HEK293 (cell line): ENCODE measurements around the gene NEURL4.

Experiments
- CTCF ChIA-PET: fragments of 350-600 bp; formaldehyde crosslinking; extraction: SDS; loops from one replicate; lab custom pipeline; 2021; ENCODE audit warnings: antibody characterized with exemption; lab: Yijun Ruan, JAX
- POLR2A ChIA-PET: fragments of 300-600 bp; formaldehyde crosslinking; extraction: SDS; loops from one replicate; lab custom pipeline; 2020; ENCODE audit warnings: antibody characterized with exemption, inconsistent platforms; lab: Yijun Ruan, JAX
- H3K27ac ChIP-seq: fragments of 200-500 bp; sonication (Bioruptor generic); 2 replicates; pipeline ENCODE4 v1.5.1; 2014; ENCODE audit warnings: low read depth, low read length, control low read depth, inconsistent platforms; ENCODE audit errors: extremely low read depth
- H3K36me3 ChIP-seq, 2 experiments: fragments of 200-500 bp in 1 of 2; sonication (Bioruptor generic) in 1 of 2; 1 replicate in 1 of 2; 2 replicates in 1 of 2; pipeline ENCODE4 v1.5.1; 2014 to 2017; ENCODE audit warnings: inconsistent platforms in 2 of 2, low read length in 2 of 2; ENCODE audit not compliant: control insufficient read depth in 2 of 2, insufficient read depth in 1 of 2
- H3K4me1 ChIP-seq: fragments of 200-500 bp; sonication (Bioruptor generic); 2 replicates; pipeline ENCODE4 v1.5.1; 2014; ENCODE audit warnings: mild to moderate bottlenecking, low read length, inconsistent platforms; ENCODE audit not compliant: control insufficient read depth, insufficient read depth
- H3K4me3 ChIP-seq: 2 replicates; pipeline ENCODE4 v1.5.1; 2011; ENCODE audit warnings: low read depth, mild to moderate bottlenecking, control low read depth, low read length, moderate library complexity
- H3K9me3 ChIP-seq: fragments of 200-500 bp; sonication (Bioruptor generic); 2 replicates; pipeline ENCODE4 v1.5.1; 2014; ENCODE audit warnings: low read depth, low read length, inconsistent platforms; ENCODE audit not compliant: control insufficient read depth, insufficient read depth
- HIC1 ChIP-seq: fragments of 450-650 bp; formaldehyde crosslinking; IDR thresholded peaks from 2 replicates; pipeline ENCODE4 v1.5.1; 2016; ENCODE audit warnings: missing biosample characterization, missing genetic modification characterization
- OSR2 ChIP-seq: fragments of 450-650 bp; formaldehyde crosslinking; IDR thresholded peaks from 2 replicates; pipeline ENCODE4 v1.5.1; 2016; ENCODE audit warnings: missing biosample characterization, missing genetic modification characterization
- TSHZ1 ChIP-seq: fragments of 450-650 bp; formaldehyde crosslinking; IDR thresholded peaks from 2 replicates; pipeline ENCODE4 v1.5.1; 2016; ENCODE audit warnings: missing biosample characterization, missing genetic modification characterization, borderline replicate concordance
- ZBTB11 ChIP-seq: fragments of 450-650 bp; formaldehyde crosslinking; conservative IDR thresholded peaks from 2 replicates; pipeline ENCODE4 v1.5.1; 2016; ENCODE audit warnings: low read depth, missing biosample characterization, missing genetic modification characterization
- ZBTB17 ChIP-seq: fragments of 450-650 bp; formaldehyde crosslinking; IDR thresholded peaks from 2 replicates; pipeline ENCODE4 v1.5.1; 2016; ENCODE audit warnings: missing biosample characterization, missing genetic modification characterization
- ZBTB44 ChIP-seq: fragments of 450-650 bp; IDR thresholded peaks from 2 replicates; pipeline ENCODE4 v1.5.1; 2018; ENCODE audit warnings: missing biosample characterization, mild to moderate bottlenecking, missing genetic modification characterization
- ZFP41 ChIP-seq: fragments of 450-650 bp; formaldehyde crosslinking; IDR thresholded peaks from 2 replicates; pipeline ENCODE4 v1.5.1; 2016; ENCODE audit warnings: missing biosample characterization, missing genetic modification characterization, borderline replicate concordance
- ZNF146 ChIP-seq: fragments of 450-650 bp; formaldehyde crosslinking; IDR thresholded peaks from 2 replicates; pipeline ENCODE4 v1.5.1; 2016; ENCODE audit warnings: missing biosample characterization, missing genetic modification characterization
- ZNF214 ChIP-seq: fragments of 450-650 bp; formaldehyde crosslinking; IDR thresholded peaks from 2 replicates; pipeline ENCODE4 v1.5.1; 2017; ENCODE audit warnings: missing biosample characterization, mild to moderate bottlenecking, missing genetic modification characterization, borderline replicate concordance
- ZNF23 ChIP-seq: fragments of 450-650 bp; formaldehyde crosslinking; IDR thresholded peaks from 2 replicates; pipeline ENCODE4 v1.5.1; 2016; ENCODE audit warnings: missing biosample characterization, missing genetic modification characterization, borderline replicate concordance
- ZNF394 ChIP-seq: fragments of 450-650 bp; formaldehyde crosslinking; IDR thresholded peaks from 2 replicates; pipeline ENCODE4 v1.5.1; 2016; ENCODE audit warnings: missing biosample characterization, missing genetic modification characterization, mild to moderate bottlenecking, moderate library complexity, borderline replicate concordance
- ZNF555 ChIP-seq: fragments of 450-650 bp; formaldehyde crosslinking; conservative IDR thresholded peaks from 2 replicates; pipeline ENCODE4 v1.5.1; 2017; ENCODE audit warnings: missing biosample characterization, mild to moderate bottlenecking, missing genetic modification characterization, inconsistent platforms
- ZNF629 ChIP-seq: fragments of 450-650 bp; formaldehyde crosslinking; IDR thresholded peaks from 2 replicates; pipeline ENCODE4 v1.5.1; 2017; ENCODE audit warnings: missing biosample characterization, missing genetic modification characterization
- ZNF701 ChIP-seq: fragments of 450-650 bp; formaldehyde crosslinking; IDR thresholded peaks from 2 replicates; pipeline ENCODE4 v1.5.1; 2016; ENCODE audit warnings: missing biosample characterization, missing genetic modification characterization
- ZNF843 ChIP-seq: fragments of 450-650 bp; formaldehyde crosslinking; IDR thresholded peaks from 2 replicates; pipeline ENCODE4 v1.5.1; 2016; ENCODE audit warnings: missing biosample characterization, missing genetic modification characterization
- ZSCAN30 ChIP-seq: fragments of 450-650 bp; IDR thresholded peaks from 2 replicates; pipeline ENCODE4 v1.5.1; 2018; ENCODE audit warnings: missing biosample characterization, mild to moderate bottlenecking, missing genetic modification characterization, moderate library complexity
- TF ChIP-seq, protein P1 (sequence below): fragments of 450-650 bp; formaldehyde crosslinking; IDR thresholded peaks from 2 replicates; pipeline ENCODE4 v1.5.1; 2016; ENCODE audit warnings: missing biosample characterization, missing genetic modification characterization
- TF ChIP-seq, protein P2 (sequence below): fragments of 450-650 bp; formaldehyde crosslinking; IDR thresholded peaks from 2 replicates; pipeline ENCODE4 v1.5.1; 2016; ENCODE audit warnings: missing biosample characterization, missing genetic modification characterization

Gene NEURL4

GRCh38 chr17:7304179-7304578, 25.0 kb downstream of the NEURL4 start:
- peak; percentile 66; the same call in 1 of the 2 replicates for TF ChIP-seq ZNF146
- TF ChIP-seq ZSCAN30 (tag by site-specific recombination), result no peak
- TF ChIP-seq TSHZ1, result no peak
- TF ChIP-seq ZFP41 (tag by site-specific recombination), result no peak
- Histone ChIP-seq H3K9me3 (no peaks in the 10 kb centered on the region), H3K27ac (no peak overlapping the region), H3K4me3 (no peak overlapping the region), H3K4me1 (peaks cover 3% of the 10 kb centered on the region), H3K36me3 (peaks cover 0 to 2% of the 10 kb centered on the region in 2 experiments; a peak in 2 of 3 replicates)
- ChIA-PET CTCF (interaction anchor here (0.6 to 2.6 kb wide), 6 partner anchors 8 to 103 kb away, joined by 3 to 30 read pairs (median 4); partner anchors contain the start of gene NLGN2), POLR2A (interaction anchor here (1.4 kb wide), 1 partner anchor 180 kb away, joined by 3 read pairs; the partner anchor contains the start of gene POLR2A)

DNA sequence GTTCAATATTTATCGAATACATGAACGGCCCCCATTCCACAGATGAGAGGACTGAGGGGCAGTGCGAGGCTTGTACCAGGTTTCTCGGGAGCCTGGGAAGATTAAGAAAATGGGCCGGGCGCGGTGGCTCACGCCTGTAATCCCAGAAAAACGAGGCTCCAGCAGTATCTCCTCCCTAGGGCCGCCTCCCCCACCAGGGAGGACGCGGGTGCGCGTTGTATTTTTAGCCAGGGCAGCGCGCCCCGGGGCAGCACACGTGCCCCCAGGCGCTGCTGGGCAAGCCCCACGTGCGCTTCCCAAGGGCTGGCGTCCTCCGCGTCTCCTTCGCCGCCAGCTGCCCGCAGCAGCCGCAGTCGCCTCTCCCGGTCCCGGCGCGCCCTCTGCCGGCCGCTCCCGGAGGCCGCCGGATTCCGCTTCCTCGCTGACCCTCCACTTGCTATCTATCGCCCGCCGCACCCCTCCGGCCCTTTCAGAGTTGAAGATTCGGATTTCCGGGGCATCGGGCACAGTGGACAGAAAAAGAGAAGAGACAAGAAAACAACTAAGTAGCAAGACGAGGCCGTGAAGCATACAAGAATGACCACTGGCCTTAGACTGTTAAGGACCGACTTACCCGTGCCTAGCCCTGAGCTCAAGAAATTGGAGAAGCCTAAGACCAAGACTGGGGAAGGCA, 32.8 kb downstream of the NEURL4 start:
- no peak overlapping the region for H3K4me3 ChIP-seq
- H3K27ac ChIP-seq, result no peak overlapping the region
- peaks cover 6% of the 10 kb centered on the region; the same call in 1 of the 2 replicates for H3K4me1 ChIP-seq
- TF ChIP-seq ZNF629, result 0 out of 2 replicates have a peak, but pooled peaks have one; percentile 51
- TF ChIP-seq ZNF701 (tag by site-specific recombination), result no peak
- peak; percentile 38; the same call in 1 of the 2 replicates for TF ChIP-seq ZBTB44
- TF ChIP-seq, protein P1, sequence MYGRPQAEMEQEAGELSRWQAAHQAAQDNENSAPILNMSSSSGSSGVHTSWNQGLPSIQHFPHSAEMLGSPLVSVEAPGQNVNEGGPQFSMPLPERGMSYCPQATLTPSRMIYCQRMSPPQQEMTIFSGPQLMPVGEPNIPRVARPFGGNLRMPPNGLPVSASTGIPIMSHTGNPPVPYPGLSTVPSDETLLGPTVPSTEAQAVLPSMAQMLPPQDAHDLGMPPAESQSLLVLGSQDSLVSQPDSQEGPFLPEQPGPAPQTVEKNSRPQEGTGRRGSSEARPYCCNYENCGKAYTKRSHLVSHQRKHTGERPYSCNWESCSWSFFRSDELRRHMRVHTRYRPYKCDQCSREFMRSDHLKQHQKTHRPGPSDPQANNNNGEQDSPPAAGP (tag by site-specific recombination), result peak; percentile 84; the same call in 1 of the 2 replicates
- no peak for TF ChIP-seq ZNF214 (tag by site-specific recombination)
- TF ChIP-seq ZBTB11 (tag by site-specific recombination), result no peak
- peak; percentile 95 for TF ChIP-seq ZNF394 (tag by site-specific recombination)
- TF ChIP-seq ZNF23 (tag by site-specific recombination), result no peak
- TF ChIP-seq ZNF843 (tag by site-specific recombination), result no peak
- peak; percentile 50; the same call in 1 of the 2 replicates for TF ChIP-seq ZBTB17 (tag by site-specific recombination)
- peak; percentile 24; the same call in 1 of the 2 replicates for TF ChIP-seq OSR2 (tag by site-specific recombination)
- no peak for TF ChIP-seq ZNF555
- TF ChIP-seq, protein P2, sequence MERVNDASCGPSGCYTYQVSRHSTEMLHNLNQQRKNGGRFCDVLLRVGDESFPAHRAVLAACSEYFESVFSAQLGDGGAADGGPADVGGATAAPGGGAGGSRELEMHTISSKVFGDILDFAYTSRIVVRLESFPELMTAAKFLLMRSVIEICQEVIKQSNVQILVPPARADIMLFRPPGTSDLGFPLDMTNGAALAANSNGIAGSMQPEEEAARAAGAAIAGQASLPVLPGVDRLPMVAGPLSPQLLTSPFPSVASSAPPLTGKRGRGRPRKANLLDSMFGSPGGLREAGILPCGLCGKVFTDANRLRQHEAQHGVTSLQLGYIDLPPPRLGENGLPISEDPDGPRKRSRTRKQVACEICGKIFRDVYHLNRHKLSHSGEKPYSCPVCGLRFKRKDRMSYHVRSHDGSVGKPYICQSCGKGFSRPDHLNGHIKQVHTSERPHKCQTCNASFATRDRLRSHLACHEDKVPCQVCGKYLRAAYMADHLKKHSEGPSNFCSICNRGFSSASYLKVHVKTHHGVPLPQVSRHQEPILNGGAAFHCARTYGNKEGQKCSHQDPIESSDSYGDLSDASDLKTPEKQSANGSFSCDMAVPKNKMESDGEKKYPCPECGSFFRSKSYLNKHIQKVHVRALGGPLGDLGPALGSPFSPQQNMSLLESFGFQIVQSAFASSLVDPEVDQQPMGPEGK (tag by site-specific recombination), result peak; percentile 80
- TF ChIP-seq HIC1 (tag by site-specific recombination), result peak; percentile 93

More for the DNA sequence above, 32.8 kb downstream of the NEURL4 start:
- Histone ChIP-seq H3K9me3 (no peaks in the 10 kb centered on the region), H3K36me3 (no peaks in the 10 kb centered on the region)
- POLR2A ChIA-PET, result interaction anchor here (0.7 to 2.1 kb wide), 9 partner anchors 10 to 250 kb away, joined by 3 to 20 read pairs (median 6); partner anchors contain the start of genes ACADVL, DLG4, GABARAP and NEURL4
- CTCF ChIA-PET, result interaction anchor here (0.5 to 6.6 kb wide), 49 partner anchors 8 to 1916 kb away, joined by 3 to 160 read pairs (median 4); partner anchors contain the start of genes ACADVL, ACAP1, CHRNB1 and CTDNEP1
